ENCODE measurements around the gene RPTOR.

DNA sequence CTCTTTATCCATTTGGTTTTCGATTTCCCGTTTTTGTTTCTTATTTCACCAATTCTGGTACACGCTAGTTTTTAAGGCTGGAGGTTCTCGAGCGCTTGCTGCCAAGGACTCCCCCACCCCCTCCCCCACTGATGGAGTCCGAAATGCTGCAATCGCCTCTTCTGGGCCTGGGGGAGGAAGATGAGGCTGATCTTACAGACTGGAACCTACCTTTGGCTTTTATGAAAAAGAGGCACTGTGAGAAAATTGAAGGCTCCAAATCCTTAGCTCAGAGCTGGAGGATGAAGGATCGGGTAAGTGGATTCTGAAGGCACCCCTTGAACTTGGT is 825 bp downstream of the RPTOR start:
- no peak for TF ChIP-seq ZNF768 (tag by site-specific recombination; IDR thresholded peaks at IDR 0.05)
- TF ChIP-seq, protein P1, sequence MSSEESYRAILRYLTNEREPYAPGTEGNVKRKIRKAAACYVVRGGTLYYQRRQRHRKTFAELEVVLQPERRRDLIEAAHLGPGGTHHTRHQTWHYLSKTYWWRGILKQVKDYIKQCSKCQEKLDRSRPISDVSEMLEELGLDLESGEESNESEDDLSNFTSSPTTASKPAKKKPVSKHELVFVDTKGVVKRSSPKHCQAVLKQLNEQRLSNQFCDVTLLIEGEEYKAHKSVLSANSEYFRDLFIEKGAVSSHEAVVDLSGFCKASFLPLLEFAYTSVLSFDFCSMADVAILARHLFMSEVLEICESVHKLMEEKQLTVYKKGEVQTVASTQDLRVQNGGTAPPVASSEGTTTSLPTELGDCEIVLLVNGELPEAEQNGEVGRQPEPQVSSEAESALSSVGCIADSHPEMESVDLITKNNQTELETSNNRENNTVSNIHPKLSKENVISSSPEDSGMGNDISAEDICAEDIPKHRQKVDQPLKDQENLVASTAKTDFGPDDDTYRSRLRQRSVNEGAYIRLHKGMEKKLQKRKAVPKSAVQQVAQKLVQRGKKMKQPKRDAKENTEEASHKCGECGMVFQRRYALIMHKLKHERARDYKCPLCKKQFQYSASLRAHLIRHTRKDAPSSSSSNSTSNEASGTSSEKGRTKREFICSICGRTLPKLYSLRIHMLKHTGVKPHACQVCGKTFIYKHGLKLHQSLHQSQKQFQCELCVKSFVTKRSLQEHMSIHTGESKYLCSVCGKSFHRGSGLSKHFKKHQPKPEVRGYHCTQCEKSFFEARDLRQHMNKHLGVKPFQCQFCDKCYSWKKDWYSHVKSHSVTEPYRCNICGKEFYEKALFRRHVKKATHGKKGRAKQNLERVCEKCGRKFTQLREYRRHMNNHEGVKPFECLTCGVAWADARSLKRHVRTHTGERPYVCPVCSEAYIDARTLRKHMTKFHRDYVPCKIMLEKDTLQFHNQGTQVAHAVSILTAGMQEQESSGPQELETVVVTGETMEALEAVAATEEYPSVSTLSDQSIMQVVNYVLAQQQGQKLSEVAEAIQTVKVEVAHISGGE (tag by site-specific recombination; conservative IDR thresholded peaks at IDR 0.05; ENCODE audit: low read depth) = no peak
- no peak for TF ChIP-seq ZNF621 (tag by site-specific recombination; IDR thresholded peaks at IDR 0.05)
- TF ChIP-seq ZBTB1 (tag by site-specific recombination; IDR thresholded peaks at IDR 0.05) = no peak
- TF ChIP-seq ZBTB20 (tag by site-specific recombination; IDR thresholded peaks at IDR 0.05) = no peak
- TF ChIP-seq ZBTB8A (tag by site-specific recombination; IDR thresholded peaks at IDR 0.05) = no peak
- TF ChIP-seq, protein P2, sequence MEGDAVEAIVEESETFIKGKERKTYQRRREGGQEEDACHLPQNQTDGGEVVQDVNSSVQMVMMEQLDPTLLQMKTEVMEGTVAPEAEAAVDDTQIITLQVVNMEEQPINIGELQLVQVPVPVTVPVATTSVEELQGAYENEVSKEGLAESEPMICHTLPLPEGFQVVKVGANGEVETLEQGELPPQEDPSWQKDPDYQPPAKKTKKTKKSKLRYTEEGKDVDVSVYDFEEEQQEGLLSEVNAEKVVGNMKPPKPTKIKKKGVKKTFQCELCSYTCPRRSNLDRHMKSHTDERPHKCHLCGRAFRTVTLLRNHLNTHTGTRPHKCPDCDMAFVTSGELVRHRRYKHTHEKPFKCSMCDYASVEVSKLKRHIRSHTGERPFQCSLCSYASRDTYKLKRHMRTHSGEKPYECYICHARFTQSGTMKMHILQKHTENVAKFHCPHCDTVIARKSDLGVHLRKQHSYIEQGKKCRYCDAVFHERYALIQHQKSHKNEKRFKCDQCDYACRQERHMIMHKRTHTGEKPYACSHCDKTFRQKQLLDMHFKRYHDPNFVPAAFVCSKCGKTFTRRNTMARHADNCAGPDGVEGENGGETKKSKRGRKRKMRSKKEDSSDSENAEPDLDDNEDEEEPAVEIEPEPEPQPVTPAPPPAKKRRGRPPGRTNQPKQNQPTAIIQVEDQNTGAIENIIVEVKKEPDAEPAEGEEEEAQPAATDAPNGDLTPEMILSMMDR (tag by site-specific recombination; IDR thresholded peaks at IDR 0.05) = no peak
- no peak for TF ChIP-seq ZNF274 (IDR thresholded peaks at IDR 0.05; ENCODE audit: low read length)
- no peak for TF ChIP-seq ZNF274 (tag by site-specific recombination; IDR thresholded peaks at IDR 0.05; ENCODE audit: borderline replicate concordance)
- TF ChIP-seq, protein P3, sequence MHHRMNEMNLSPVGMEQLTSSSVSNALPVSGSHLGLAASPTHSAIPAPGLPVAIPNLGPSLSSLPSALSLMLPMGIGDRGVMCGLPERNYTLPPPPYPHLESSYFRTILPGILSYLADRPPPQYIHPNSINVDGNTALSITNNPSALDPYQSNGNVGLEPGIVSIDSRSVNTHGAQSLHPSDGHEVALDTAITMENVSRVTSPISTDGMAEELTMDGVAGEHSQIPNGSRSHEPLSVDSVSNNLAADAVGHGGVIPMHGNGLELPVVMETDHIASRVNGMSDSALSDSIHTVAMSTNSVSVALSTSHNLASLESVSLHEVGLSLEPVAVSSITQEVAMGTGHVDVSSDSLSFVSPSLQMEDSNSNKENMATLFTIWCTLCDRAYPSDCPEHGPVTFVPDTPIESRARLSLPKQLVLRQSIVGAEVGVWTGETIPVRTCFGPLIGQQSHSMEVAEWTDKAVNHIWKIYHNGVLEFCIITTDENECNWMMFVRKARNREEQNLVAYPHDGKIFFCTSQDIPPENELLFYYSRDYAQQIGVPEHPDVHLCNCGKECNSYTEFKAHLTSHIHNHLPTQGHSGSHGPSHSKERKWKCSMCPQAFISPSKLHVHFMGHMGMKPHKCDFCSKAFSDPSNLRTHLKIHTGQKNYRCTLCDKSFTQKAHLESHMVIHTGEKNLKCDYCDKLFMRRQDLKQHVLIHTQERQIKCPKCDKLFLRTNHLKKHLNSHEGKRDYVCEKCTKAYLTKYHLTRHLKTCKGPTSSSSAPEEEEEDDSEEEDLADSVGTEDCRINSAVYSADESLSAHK (tag by site-specific recombination; IDR thresholded peaks at IDR 0.05) = no peak
- no peak for TF ChIP-seq ZNF174 (tag by site-specific recombination; IDR thresholded peaks at IDR 0.05)
- TF ChIP-seq ZNF292 (tag by site-specific recombination; IDR thresholded peaks at IDR 0.05; ENCODE audit: borderline replicate concordance, low read depth) = no peak
